GM12872 (cell line): ENCODE results near the gene GLUD2.

Experiments used
- TF ChIP-seq, protein P1 (sequence below): IDR thresholded peaks from 3 replicates; pipeline ENCODE4 v1.5.1; 2011; ENCODE audit warnings: low read depth, mild to moderate bottlenecking, low read length, moderate library complexity; ENCODE audit not compliant: insufficient read depth

The GLUD2 gene

DNA sequence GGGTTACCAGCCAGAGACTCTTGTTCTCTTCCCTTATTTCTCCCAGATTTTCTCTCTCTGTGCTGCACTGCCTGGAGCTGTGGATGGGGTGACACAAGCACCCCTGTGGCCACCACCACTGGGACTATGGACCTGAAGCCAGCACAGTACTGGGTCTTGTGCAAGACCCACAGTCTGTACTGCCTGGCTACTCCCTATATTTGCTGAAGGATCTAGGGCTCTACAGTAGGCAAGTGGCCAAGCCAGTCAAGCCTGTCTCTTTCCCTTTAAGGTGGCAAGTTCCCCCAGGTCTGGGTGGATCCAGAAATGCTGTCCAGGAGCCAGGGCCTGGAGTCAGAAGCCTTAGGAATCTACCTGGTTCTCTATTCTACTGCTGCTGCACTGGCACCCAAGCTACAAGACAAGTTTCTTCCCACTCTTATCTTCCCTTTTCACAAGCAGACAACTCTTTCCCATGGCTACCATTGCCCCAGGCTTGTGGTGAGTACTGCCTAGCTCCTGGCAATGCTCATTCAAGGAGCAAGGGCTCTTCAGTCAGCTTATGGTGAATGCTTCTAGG is 33.4 kb upstream of the GLUD2 start:
- TF ChIP-seq, protein P1, sequence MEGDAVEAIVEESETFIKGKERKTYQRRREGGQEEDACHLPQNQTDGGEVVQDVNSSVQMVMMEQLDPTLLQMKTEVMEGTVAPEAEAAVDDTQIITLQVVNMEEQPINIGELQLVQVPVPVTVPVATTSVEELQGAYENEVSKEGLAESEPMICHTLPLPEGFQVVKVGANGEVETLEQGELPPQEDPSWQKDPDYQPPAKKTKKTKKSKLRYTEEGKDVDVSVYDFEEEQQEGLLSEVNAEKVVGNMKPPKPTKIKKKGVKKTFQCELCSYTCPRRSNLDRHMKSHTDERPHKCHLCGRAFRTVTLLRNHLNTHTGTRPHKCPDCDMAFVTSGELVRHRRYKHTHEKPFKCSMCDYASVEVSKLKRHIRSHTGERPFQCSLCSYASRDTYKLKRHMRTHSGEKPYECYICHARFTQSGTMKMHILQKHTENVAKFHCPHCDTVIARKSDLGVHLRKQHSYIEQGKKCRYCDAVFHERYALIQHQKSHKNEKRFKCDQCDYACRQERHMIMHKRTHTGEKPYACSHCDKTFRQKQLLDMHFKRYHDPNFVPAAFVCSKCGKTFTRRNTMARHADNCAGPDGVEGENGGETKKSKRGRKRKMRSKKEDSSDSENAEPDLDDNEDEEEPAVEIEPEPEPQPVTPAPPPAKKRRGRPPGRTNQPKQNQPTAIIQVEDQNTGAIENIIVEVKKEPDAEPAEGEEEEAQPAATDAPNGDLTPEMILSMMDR: no peak

DNA sequence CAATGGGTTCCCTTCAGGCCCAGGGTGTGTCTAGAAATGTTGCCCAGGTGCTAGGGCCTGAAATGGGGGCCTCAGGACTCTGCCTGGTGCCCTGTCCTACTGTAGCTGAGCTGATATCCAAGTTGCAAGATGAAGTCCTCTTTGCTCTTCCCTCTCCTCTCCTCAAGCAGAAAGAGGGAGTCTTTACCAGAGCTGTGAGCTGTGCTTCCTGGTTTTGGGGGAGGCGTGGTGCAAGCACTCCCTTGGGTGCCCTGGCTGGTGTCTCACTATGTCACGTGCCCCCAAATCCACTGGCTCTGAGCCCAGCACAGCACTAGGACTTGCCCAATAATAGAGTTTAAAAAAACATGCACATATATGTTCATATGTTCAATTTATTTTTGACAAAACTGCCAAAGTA is 32.6 kb upstream of the GLUD2 start:
- TF ChIP-seq, protein P1: no peak

DNA sequence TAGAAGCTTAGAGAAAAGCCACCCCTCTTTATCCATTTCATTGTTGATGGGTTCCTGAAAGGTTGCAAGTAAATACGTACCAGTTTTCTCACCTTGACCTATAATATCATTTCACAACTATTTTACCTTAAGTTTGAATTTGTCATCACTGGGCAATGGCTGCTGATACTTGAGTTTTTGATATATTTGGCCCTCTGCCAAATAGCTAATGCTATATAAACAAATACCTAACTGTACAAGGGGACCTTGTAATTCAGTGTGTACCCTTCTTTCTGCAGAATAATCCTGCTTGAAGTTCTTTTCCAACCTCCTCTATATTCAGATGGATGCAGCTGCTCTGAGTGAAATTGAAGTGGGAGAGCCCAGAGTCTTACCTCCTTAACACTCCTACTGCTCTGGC is 19.0 kb upstream of the GLUD2 start:
- TF ChIP-seq, protein P1: no peak

DNA sequence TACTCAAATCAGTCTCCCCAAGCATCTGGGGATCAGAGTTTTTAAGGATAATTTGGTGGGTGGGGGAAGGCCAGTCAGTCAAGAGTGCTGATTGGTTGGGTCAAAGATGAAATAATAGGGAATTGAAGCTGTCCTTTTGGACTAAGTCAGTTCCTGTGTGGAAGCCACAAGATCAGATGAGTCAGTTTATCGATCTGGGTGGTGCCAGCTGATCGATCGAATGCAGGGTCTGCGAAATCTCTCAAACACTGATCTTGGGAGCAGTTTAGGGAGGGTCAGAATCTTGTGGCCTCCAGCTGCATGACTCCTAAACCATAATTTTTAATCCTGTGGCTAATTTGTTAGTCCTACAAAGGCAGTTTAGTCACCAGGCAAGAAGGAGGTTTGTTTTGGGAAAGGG is 17.3 kb upstream of the GLUD2 start:
- TF ChIP-seq, protein P1: no peak

DNA sequence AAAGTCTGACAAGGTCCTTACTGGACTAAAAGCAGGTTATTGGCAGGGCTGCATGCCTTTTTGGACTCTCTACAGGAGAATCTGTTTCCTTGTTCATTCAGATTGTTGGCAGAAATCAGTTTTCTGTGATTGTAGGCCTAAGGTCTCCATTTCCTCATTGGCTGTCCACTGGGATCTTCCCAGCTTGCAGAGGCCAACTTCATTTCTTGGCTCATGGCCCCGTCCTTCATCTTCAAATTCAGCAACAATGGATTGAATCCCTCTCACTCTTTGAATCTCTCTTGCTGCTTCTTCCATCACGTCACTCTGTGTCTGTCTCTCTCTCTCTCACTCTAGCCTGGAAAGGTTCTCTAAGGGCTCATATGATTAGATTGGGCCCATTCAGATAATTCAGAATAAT is 14.9 kb upstream of the GLUD2 start:
- TF ChIP-seq, protein P1: no peak

DNA sequence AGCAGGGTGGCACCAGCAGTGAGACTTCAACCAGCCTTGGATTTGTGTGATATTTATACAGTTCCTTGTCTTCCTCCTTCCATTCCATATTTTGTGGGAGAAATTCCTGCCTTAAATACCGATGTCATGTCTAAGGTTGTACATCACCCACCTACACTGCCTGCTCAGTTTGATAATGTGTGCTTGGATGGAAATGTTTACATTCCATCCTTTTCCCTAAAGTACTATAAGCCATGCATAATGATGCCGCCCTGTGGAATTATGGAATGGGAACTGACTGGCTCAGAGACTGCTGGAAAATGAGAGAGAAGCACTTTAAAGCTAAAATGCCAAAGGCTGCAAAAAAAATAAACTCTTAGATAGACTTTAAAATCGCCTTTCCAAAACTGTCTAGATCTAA is 11.3 kb upstream of the GLUD2 start:
- TF ChIP-seq, protein P1: no peak

DNA sequence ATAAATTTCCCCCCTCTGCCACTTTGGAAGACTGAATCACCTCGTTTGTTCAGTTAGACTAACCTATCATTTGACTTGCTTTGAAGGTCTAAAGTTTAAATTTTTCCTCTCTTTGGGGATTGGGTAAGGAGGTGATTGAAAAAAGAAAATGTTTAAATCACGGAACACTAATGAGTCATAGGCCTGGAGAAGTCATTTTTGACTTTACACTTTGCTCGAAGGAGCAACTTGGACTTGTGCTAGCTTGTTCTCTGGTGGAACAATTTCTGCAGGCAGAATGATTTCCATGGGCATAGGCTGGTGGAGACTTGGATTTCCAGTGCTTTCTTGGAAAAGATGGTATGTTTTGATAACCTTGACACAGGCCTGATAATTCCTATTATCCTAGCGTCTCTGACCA is 10.5 kb upstream of the GLUD2 start:
- TF ChIP-seq, protein P1: no peak
